Ascending aorta (tissue), 2 donors: Measurements from ENCODE around the gene MACF1. TPM values are rescaled to one million over a fixed set of nuclear protein-coding genes. Genes with fewer than 3 reads are reported as not detected.
A peak's percentile ranks its signal among the peaks of the same experiment; 100 is the strongest.

Experiments
- DNase-seq, 2 donors: peaks; one replicate each; pipeline ENCODE4 v3.0.0-alpha.2; 2019; ENCODE audit warnings: low spot score in 2 of 2
- H3K27ac ChIP-seq, 2 donors: fragments of 200-600 bp; sonication (generic); one replicate each; pipeline ENCODE4 v1.5.1; 2016 to 2017; ENCODE audit warnings: mild to moderate bottlenecking in 1 of 2
- H3K27me3 ChIP-seq: fragments of 200-600 bp; sonication (generic); one replicate; pipeline ENCODE4 v1.5.1; 2017
- H3K36me3 ChIP-seq, 2 donors: fragments of 200-600 bp; sonication (generic); one replicate each; pipeline ENCODE4 v1.5.1; 2016
- H3K4me1 ChIP-seq, 2 donors: fragments of 200-600 bp; sonication (generic); one replicate each; pipeline ENCODE4 v1.5.1; 2016 to 2017; ENCODE audit warnings: mild to moderate bottlenecking in 1 of 2
- H3K4me3 ChIP-seq, 2 donors: fragments of 200-600 bp; sonication (generic); one replicate each; pipeline ENCODE4 v1.5.1; 2016 to 2017; ENCODE audit warnings: mild to moderate bottlenecking in 1 of 2
- H3K9me3 ChIP-seq, 2 donors: fragments of 200-600 bp; sonication (generic); one replicate each; pipeline ENCODE4 v1.5.1; 2016
- CTCF ChIP-seq, 3 experiments: fragments of 200-600 bp in 2 of 3; fragments of 450-650 bp in 1 of 3; sonication (generic) in 2 of 3; IDR thresholded peaks; one replicate each; pipeline ENCODE4 v1.5.1; 2016 to 2019; ENCODE audit warnings: antibody characterized with exemption in 3 of 3, mild to moderate bottlenecking in 1 of 3, moderate library complexity in 1 of 3
- intact Hi-C: fragments of 100-400 bp; cut with DNase I; formaldehyde crosslinking; loops from one replicate; pipeline ENCODE4 v1.15.1; 2023
- total RNA-seq: library from RNA; depleted of rRNA; stranded (reverse); fragments of >200 nt; gene quantifications from one replicate; pipeline ENCODE4 v1.1.0, GENCODE V29; 2016

The MACF1 gene
- total RNA-seq, 1 donor from 2014 or later: 279 TPM

GRCh38 chr1:39183503-39184353 lies 20.8 kb upstream of the MACF1 start:
- intact Hi-C loops: no loop called here

DNA sequence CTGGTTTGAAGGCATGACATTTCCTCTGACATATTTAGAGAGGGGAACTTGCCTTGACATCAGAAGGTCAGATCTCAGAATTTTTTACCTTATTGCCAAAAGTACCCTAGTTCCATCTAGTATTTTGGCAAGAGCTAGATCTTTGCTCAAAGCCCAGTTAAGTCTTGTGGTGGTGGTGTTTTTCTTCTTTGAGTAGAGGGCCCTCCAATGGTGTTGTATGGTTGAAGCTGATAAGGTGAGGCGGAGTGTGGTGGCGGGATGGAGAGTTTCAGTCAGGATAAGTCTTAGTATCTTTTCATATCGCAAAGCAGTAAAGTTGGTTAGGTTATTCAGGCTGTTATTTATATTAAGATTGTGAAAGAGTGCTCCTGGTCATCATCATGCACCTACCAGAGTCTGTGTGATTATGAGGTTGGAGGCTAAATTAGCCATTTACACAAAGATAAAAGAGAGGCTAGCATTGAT lies 20.1 kb upstream of the MACF1 start:
- H3K27ac ChIP-seq: peak overlapping the region; percentile 4 to 40
- no peaks in the 10 kb centered on the region for H3K36me3 ChIP-seq
- intact Hi-C loops: no loop called here
- no peaks in the 10 kb centered on the region for H3K27me3 ChIP-seq
- TF ChIP-seq CTCF (IDR thresholded peaks at IDR 0.05): no peak
- H3K4me3 ChIP-seq: no peak overlapping the region
- H3K4me1 ChIP-seq: peaks cover 0 to 10% of the 10 kb centered on the region in 2 donors
- DNase-seq: no peak
- no peaks in the 10 kb centered on the region for H3K9me3 ChIP-seq

More at GRCh38 chr1:39183503-39184353, 20.8 kb upstream of the MACF1 start:
- Histone ChIP-seq H3K36me3 (no peaks in the 10 kb centered on the region), H3K27me3 (no peaks in the 10 kb centered on the region), H3K4me3 (no peak overlapping the region), H3K27ac (peak overlapping the region; percentile 4 to 40), H3K9me3 (no peaks in the 10 kb centered on the region), H3K4me1 (peaks cover 0 to 11% of the 10 kb centered on the region in 2 donors)
- DNase-seq: peak in 1 of 2 donors; percentile 78
- TF ChIP-seq CTCF (IDR thresholded peaks at IDR 0.05): peak in 2 of 3 experiments; percentile 26 to 43

DNA sequence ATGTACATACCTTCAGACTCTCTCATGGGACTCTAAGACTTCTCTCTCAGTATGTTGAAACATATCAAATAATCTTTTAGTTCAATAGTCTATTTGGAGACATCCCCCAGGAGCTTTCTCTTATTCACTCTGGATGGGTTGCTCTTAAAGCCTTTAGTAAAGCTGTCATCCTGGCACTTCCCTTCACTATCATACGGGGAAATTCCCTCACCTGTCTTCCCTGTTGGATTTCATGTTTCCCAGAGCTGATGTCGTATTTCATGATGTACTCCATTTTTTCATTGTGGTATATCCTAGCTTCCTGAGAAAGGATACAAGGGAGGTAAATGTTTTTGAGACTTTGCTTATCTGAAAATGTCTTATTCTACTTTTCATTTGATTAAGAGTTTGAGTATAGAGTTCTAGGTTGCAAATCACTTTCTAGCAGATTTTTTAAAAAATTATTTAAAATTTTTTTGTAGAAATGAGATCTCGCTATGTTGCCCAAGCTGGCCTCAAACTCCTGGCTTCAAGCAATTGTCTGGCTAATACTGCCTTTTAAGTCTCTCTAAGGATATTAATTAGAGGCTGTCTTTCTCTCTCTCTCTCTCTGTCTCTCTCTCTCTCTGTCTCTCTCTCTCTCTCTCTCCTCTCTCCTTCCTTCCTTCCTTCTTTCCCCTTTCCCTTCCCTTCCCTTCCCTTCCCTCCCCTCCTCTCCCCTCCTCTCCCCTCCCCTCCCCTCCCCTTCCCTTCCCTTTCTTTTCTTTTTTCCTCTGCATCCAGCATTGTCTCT lies 17.0 kb upstream of the MACF1 start:
- no peak for TF ChIP-seq CTCF (IDR thresholded peaks at IDR 0.05)
- H3K27me3 ChIP-seq: no peaks in the 10 kb centered on the region
- peaks cover 7 to 25% of the 10 kb centered on the region in 2 donors for H3K4me1 ChIP-seq
- intact Hi-C loops: no loop called here
- H3K27ac ChIP-seq: peak overlapping the region in 1 of 2 donors; percentile 8
- H3K9me3 ChIP-seq: no peaks in the 10 kb centered on the region
- H3K36me3 ChIP-seq: no peaks in the 10 kb centered on the region
- DNase-seq: no peak
- no peak overlapping the region for H3K4me3 ChIP-seq

DNA sequence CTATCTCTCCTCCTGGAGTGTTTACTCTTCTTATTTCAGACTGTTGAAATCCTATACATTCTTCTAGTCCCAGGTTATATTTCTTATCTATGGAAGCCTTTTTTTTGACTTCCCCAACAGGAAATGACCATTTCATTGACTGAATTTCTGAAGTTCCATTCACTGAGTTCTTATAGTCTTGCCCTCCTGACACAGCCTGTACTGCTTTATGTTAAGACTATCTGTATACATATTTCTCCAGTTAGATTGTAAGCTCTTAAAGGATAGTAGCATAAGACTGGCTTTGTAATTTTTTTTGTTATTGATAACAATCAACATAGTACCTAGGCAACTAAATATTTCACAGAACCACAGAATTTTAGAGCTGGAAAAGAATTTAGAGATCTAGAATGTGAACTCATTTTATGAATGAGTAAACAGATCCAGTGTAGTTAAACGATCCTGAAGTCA lies 14.9 kb upstream of the MACF1 start:
- H3K9me3 ChIP-seq: no peaks in the 10 kb centered on the region
- TF ChIP-seq CTCF (IDR thresholded peaks at IDR 0.05): no peak
- peak overlapping the region; percentile 59 to 90 for H3K27ac ChIP-seq
- H3K36me3 ChIP-seq: no peaks in the 10 kb centered on the region
- H3K27me3 ChIP-seq: no peaks in the 10 kb centered on the region
- intact Hi-C loops: loop anchor here (2.0 to 5.0 kb wide), 3 partner anchors 15 to 218 kb away; partner anchors contain the start of gene MACF1
- no peak overlapping the region for H3K4me3 ChIP-seq
- peaks cover 15 to 36% of the 10 kb centered on the region in 2 donors for H3K4me1 ChIP-seq
- DNase-seq: no peak

GRCh38 chr1:39190096-39190495 lies 14.4 kb upstream of the MACF1 start:
- intact Hi-C loops: loop anchor here (2.0 to 5.0 kb wide), 3 partner anchors 15 to 217 kb away; partner anchors contain the start of gene MACF1
- peak overlapping the region; percentile 90 to 95 for H3K27ac ChIP-seq
- H3K4me1 ChIP-seq: peaks cover 20 to 41% of the 10 kb centered on the region in 2 donors

More at GRCh38 chr1:39190096-39190495, 14.4 kb upstream of the MACF1 start:
- no peak for TF ChIP-seq CTCF (IDR thresholded peaks at IDR 0.05)
- H3K9me3 ChIP-seq: no peaks in the 10 kb centered on the region
- DNase-seq: no peak
- H3K4me3 ChIP-seq: no peak overlapping the region
- H3K27me3 ChIP-seq: no peaks in the 10 kb centered on the region
- H3K36me3 ChIP-seq: no peaks in the 10 kb centered on the region
